ENCODE results near the gene KLC3. TPM values are rescaled to one million over a fixed set of nuclear protein-coding genes. Genes with fewer than 3 reads are reported as not detected.

Gene KLC3
- total RNA-seq = not detected in 2 replicates

DNA sequence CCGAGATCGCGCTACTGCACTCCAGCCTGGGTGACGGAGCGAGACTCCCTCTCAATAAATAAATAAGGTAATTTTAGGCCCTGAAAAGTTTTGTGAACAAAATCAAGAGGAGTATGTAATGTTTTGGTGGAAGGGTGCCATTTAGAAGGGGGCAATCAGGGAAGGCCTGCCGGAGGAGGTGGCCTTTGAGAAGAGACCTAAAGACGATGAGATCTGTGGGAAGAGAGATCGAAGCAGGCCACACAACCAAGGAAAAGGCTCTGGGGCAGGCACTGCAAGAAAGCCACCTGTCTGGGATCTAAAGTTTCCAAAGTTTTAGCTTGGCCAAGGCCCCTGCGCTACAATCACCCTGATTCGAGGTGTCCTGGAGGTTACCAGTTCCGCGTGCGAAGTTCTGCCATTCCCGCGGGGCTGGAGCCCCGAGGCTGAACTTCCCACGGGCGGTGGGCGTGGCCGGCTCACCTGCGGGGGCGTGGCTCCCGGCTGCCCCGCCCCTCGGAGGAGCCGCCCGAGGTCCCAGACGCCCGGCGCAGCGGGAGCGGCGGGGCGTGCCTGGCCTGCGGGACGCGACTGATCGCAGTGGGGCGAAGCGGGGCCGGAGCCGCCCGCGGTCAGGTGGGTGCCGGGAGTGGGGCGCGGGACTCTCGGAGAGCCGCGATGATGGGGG, at the start of gene KLC3:
KLC3 (plus strand) TSS at position 519 of the 667 bp plus-strand sequence. CDS start 4,792 bp downstream, outside the sequence.

DNA sequence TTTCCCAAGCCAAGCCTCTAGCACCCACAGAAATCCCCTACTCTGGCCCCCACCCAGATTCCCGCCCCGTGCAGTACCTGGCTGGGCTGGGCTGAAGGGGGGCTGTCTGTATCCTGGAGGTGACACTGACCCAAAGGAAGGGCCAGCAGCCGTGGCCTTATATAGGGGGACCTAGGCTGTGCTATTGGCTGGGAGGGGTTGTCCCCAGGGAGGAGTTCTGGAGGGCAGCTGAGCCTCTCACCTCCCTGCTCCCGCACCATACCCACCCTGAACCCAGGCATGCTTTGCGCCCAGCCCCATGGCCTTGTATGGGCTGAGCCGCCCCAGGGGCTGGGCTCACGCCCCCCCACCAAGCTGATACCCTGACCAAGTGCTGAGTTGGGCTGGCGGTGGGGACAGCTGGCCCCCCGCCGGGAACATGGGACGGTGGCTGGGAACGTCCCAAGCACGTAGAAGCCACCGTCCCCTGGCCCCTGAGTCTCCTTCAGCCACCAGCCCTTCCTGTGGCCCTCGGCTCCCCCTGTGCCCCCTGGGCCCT, 17.7 kb upstream of the KLC3 start, which contains the start of gene CKM:
CKM (minus strand) TSS at position 132 of the 538 bp plus-strand sequence. CDS start 3,162 bp downstream, outside the sequence.

DNA sequence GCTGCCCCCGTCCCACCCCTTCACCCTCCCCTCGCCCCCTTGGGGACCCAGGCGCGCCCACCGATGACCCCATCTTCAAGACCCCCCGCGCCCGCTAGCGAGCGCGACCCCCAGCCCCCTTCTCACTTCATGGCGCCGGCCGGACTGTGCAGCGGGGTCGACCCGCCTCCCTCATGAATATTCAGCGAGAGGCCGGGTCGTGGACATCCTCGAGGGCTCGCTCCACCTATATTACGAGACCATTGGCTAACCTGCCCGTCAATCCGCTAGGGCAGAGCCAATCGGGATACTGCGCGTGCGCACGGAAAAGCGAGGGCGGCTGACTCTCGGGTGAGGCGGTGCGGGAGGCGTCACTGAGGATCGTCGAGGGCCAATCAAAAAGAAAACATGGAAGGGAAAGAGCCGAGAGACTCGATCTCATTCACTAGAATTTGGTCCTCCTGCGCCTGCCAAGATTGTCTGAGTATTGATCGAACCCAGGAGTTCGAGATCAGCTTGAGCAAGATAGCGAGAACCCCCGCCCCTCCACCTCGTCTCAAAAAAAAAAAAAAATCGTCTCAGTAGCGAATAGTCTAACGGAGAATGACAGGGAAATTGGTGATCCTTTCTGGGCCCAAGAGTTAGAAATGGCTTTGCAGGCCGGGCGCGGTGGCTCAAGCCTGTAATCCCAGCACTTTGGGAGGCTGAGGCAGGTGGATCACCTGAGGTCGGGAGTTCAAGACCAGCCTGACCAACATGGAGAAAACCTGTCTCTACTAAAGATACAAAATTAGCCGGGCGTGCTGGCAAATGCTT, 30.1 kb downstream of the KLC3 start, which contains the start of gene ERCC2:
ERCC2 (minus strand) TSS at position 164 of the 795 bp plus-strand sequence; CDS start at position 131, 33 bp downstream.

Other genes with a start within 250 kb of the KLC3 start
- 25.8 and 26.7 TPM in 2 replicates for gene PPP1R37, start 247.6 kb upstream of the KLC3 start, total RNA-seq
- under 0.01 and 0.51 TPM in 2 replicates for gene NKPD1, start 179.8 kb upstream of the KLC3 start, total RNA-seq
- gene TRAPPC6A, start 162.5 kb upstream of the KLC3 start, total RNA-seq = 2.8 and 5.0 TPM in 2 replicates
- gene BLOC1S3, start 162.0 kb upstream of the KLC3 start, total RNA-seq = 5.5 and 7.4 TPM in 2 replicates
- gene EXOC3L2, start 95.3 kb upstream of the KLC3 start, total RNA-seq = 0.05 TPM in 1 of 2 replicates, not detected in the other
- gene MARK4, start 89.5 kb upstream of the KLC3 start, total RNA-seq = 16.3 and 19.9 TPM in 2 replicates
- not detected in 2 replicates for gene CKM, start 17.9 kb upstream of the KLC3 start, total RNA-seq
- gene ERCC2, start 29.8 kb downstream of the KLC3 start, total RNA-seq = 18.4 and 36.2 TPM in 2 replicates
- 6.8 and 9.8 TPM in 2 replicates for gene PPP1R13L, start 64.3 kb downstream of the KLC3 start, total RNA-seq
- 7.4 and 19.9 TPM in 2 replicates for gene POLR1G, start 65.9 kb downstream of the KLC3 start, total RNA-seq
- gene ERCC1, start 83.2 kb downstream of the KLC3 start, total RNA-seq = 46.6 and 67.6 TPM in 2 replicates
- 0.59 and 0.88 TPM in 2 replicates for gene FOSB, start 127.2 kb downstream of the KLC3 start, total RNA-seq
- 2.7 and 3.6 TPM in 2 replicates for gene RTN2, start 156.3 kb downstream of the KLC3 start, total RNA-seq
- 0.46 and 0.59 TPM in 2 replicates for gene PPM1N, start 157.7 kb downstream of the KLC3 start, total RNA-seq
- 49.6 and 82.0 TPM in 2 replicates for gene VASP, start 166.7 kb downstream of the KLC3 start, total RNA-seq
- gene OPA3, start 244.1 kb downstream of the KLC3 start, total RNA-seq = 5.0 and 12.3 TPM in 2 replicates

All from smooth muscle cell of the umbilical artery (primary cell).